Activated T-helper 17 cell treated with anti-CD3 and anti-CD28 coated beads, Interleukin-2, amount 50 U/mL, for 72 hours (primary cell): Measurements from ENCODE around the gene PRKRA. TPM values are rescaled to one million over a fixed set of nuclear protein-coding genes. Genes with fewer than 3 reads are reported as not detected.
"Not testable (repeated sequence)": the region's sequence is repeated elsewhere in the genome, so short reads cannot be mapped to it uniquely, and the experiment has no call there.

ENCODE experiments used
- ATAC-seq: fragments of 150-1000 bp; cut with Tn5 transposase; replicated peaks from 2 replicates; pipeline ENCODE4 v1.10.0; 2021; ENCODE audit warnings: mild to moderate bottlenecking, moderate library complexity
- H3K27ac Mint-ChIP-seq: one replicate; pipeline ENCODE4 v1.8.0; 2022; ENCODE audit warnings: mixed read lengths
- H3K27me3 Mint-ChIP-seq: one replicate; pipeline ENCODE4 v1.8.0; 2022; ENCODE audit warnings: mixed read lengths
- H3K36me3 Mint-ChIP-seq: one replicate; pipeline ENCODE4 v1.8.0; 2022; ENCODE audit warnings: low read depth, mild to moderate bottlenecking, mixed read lengths
- H3K4me1 Mint-ChIP-seq: one replicate; pipeline ENCODE4 v1.8.0; 2022; ENCODE audit warnings: mixed read lengths
- H3K4me3 Mint-ChIP-seq: one replicate; pipeline ENCODE4 v1.8.0; 2022; ENCODE audit warnings: mild to moderate bottlenecking, mixed read lengths
- H3K9me3 Mint-ChIP-seq: one replicate; pipeline ENCODE4 v1.8.0; 2022; ENCODE audit warnings: mixed read lengths
- total RNA-seq, 2 donors: library from RNA; stranded (reverse); gene quantifications; one replicate each; pipeline ENCODE4 v1.2.3, GENCODE V29; 2022

Gene PRKRA
- total RNA-seq, 2 donors from 2014 or later = 61.3 to 67.6 TPM

GRCh38 chr2:178477443-178478129 lies 26.6 kb upstream of the PRKRA start:
- Mint-ChIP-seq H3K36me3 (no peaks in the 10 kb centered on the region), H3K4me3 (peak overlapping the region; percentile 99), H3K4me1 (peaks cover 8% of the 10 kb centered on the region), H3K27me3 (no peaks in the 10 kb centered on the region), H3K9me3 (no peaks in the 10 kb centered on the region), H3K27ac (no peak overlapping the region)
- ATAC-seq = no peak

- Mint-ChIP-seq H3K27ac (no peak overlapping the region), H3K4me3 (no peak overlapping the region), H3K27me3 (no peaks in the 10 kb centered on the region)
Observed at GRCh38 chr2:178476477-178476876, 25.5 kb upstream of the PRKRA start.

GRCh38 chr2:178474560-178474959 lies 23.6 kb upstream of the PRKRA start:
- no peaks in the 10 kb centered on the region for H3K4me1 Mint-ChIP-seq
- H3K9me3 Mint-ChIP-seq = no peaks in the 10 kb centered on the region
- no peaks in the 10 kb centered on the region for H3K36me3 Mint-ChIP-seq
- H3K27me3 Mint-ChIP-seq = no peaks in the 10 kb centered on the region
- ATAC-seq = no peak
- no peak overlapping the region for H3K4me3 Mint-ChIP-seq
- H3K27ac Mint-ChIP-seq = no peak overlapping the region

More at GRCh38 chr2:178476477-178476876, 25.5 kb upstream of the PRKRA start:
- no peak for ATAC-seq
- H3K36me3 Mint-ChIP-seq = no peaks in the 10 kb centered on the region
- no peaks in the 10 kb centered on the region for H3K4me1 Mint-ChIP-seq
- no peaks in the 10 kb centered on the region for H3K9me3 Mint-ChIP-seq

GRCh38 chr2:178473931-178474330 lies 23.0 kb upstream of the PRKRA start:
- Mint-ChIP-seq H3K9me3 (no peaks in the 10 kb centered on the region), H3K4me1 (no peaks in the 10 kb centered on the region), H3K27me3 (no peaks in the 10 kb centered on the region), H3K27ac (no peak overlapping the region), H3K4me3 (no peak overlapping the region), H3K36me3 (no peaks in the 10 kb centered on the region)
- no peak for ATAC-seq

- Mint-ChIP-seq H3K36me3 (no peaks in the 10 kb centered on the region), H3K9me3 (no peaks in the 10 kb centered on the region), H3K27ac (no peak overlapping the region), H3K4me3 (no peak overlapping the region), H3K27me3 (no peaks in the 10 kb centered on the region), H3K4me1 (no peaks in the 10 kb centered on the region)
- ATAC-seq = no peak
Observed at GRCh38 chr2:178473373-178473772, 22.4 kb upstream of the PRKRA start.

- H3K36me3 Mint-ChIP-seq, H3K4me3 Mint-ChIP-seq, H3K9me3 Mint-ChIP-seq, H3K27ac Mint-ChIP-seq, ATAC-seq, H3K27me3 Mint-ChIP-seq, H3K4me1 Mint-ChIP-seq: not testable (repeated sequence)
Observed at GRCh38 chr2:178471313-178471712, 20.3 kb upstream of the PRKRA start.

GRCh38 chr2:178469219-178469849 lies 18.4 kb upstream of the PRKRA start:
- Mint-ChIP-seq H3K4me1 (no peaks in the 10 kb centered on the region), H3K9me3 (no peaks in the 10 kb centered on the region)

GRCh38 chr2:178457390-178457886 lies 6.5 kb upstream of the PRKRA start:
- Mint-ChIP-seq H3K9me3 (no peaks in the 10 kb centered on the region), H3K4me3 (no peak overlapping the region), H3K4me1 (no peaks in the 10 kb centered on the region), H3K36me3 (no peaks in the 10 kb centered on the region), H3K27ac (no peak overlapping the region), H3K27me3 (no peaks in the 10 kb centered on the region)
- no peak for ATAC-seq

More at GRCh38 chr2:178469219-178469849, 18.4 kb upstream of the PRKRA start:
- no peaks in the 10 kb centered on the region for H3K27me3 Mint-ChIP-seq
- ATAC-seq = no peak
- H3K36me3 Mint-ChIP-seq = no peaks in the 10 kb centered on the region
- no peak overlapping the region for H3K27ac Mint-ChIP-seq
- H3K4me3 Mint-ChIP-seq = no peak overlapping the region

GRCh38 chr2:178455947-178456346 lies 5.0 kb upstream of the PRKRA start:
- H3K4me1 Mint-ChIP-seq = no peaks in the 10 kb centered on the region
- no peak overlapping the region for H3K4me3 Mint-ChIP-seq
- H3K27me3 Mint-ChIP-seq = no peaks in the 10 kb centered on the region
- no peak overlapping the region for H3K27ac Mint-ChIP-seq
- no peaks in the 10 kb centered on the region for H3K36me3 Mint-ChIP-seq
- ATAC-seq = no peak
- H3K9me3 Mint-ChIP-seq = no peaks in the 10 kb centered on the region

- Mint-ChIP-seq H3K4me3 (no peak overlapping the region), H3K36me3 (peaks cover 26% of the 10 kb centered on the region), H3K27ac (no peak overlapping the region), H3K9me3 (no peaks in the 10 kb centered on the region), H3K4me1 (peaks cover 8% of the 10 kb centered on the region), H3K27me3 (no peaks in the 10 kb centered on the region)
- ATAC-seq = no peak
Observed at GRCh38 chr2:178452870-178453269, 1.9 kb upstream of the PRKRA start.

GRCh38 chr2:178452334-178452733 lies 1.4 kb upstream of the PRKRA start:
- Mint-ChIP-seq H3K36me3 (peaks cover 30% of the 10 kb centered on the region), H3K9me3 (no peaks in the 10 kb centered on the region), H3K27me3 (no peaks in the 10 kb centered on the region), H3K27ac (no peak overlapping the region), H3K4me1 (peaks cover 8% of the 10 kb centered on the region), H3K4me3 (peak overlapping the region; percentile 87)
- ATAC-seq = no peak

- H3K9me3 Mint-ChIP-seq = no peaks in the 10 kb centered on the region
- peak; percentile 63 for ATAC-seq
- H3K4me3 Mint-ChIP-seq = peak overlapping the region; percentile 87
- peaks cover 49% of the 10 kb centered on the region for H3K36me3 Mint-ChIP-seq
- no peaks in the 10 kb centered on the region for H3K27me3 Mint-ChIP-seq
- peaks cover 8% of the 10 kb centered on the region for H3K4me1 Mint-ChIP-seq
- H3K27ac Mint-ChIP-seq = peak overlapping the region; percentile 24
Observed at GRCh38 chr2:178450524-178450773, 526 bp downstream of the PRKRA start.

- Mint-ChIP-seq H3K27ac (peak overlapping the region; percentile 24), H3K27me3 (no peaks in the 10 kb centered on the region), H3K4me3 (peak overlapping the region; percentile 87), H3K36me3 (peaks cover 55% of the 10 kb centered on the region), H3K9me3 (no peaks in the 10 kb centered on the region), H3K4me1 (peaks cover 8% of the 10 kb centered on the region)
- ATAC-seq = no peak
Observed at GRCh38 chr2:178449700-178450523, 1.1 kb downstream of the PRKRA start.

- H3K9me3 Mint-ChIP-seq = no peaks in the 10 kb centered on the region
- ATAC-seq = no peak
- peak overlapping the region; percentile 87 for H3K4me3 Mint-ChIP-seq
- peaks cover 8% of the 10 kb centered on the region for H3K4me1 Mint-ChIP-seq
- H3K36me3 Mint-ChIP-seq = peaks cover 63% of the 10 kb centered on the region
- H3K27ac Mint-ChIP-seq = peak overlapping the region; percentile 24
- no peaks in the 10 kb centered on the region for H3K27me3 Mint-ChIP-seq
Observed at GRCh38 chr2:178448968-178449661, 1.9 kb downstream of the PRKRA start.
